ENCODE results near the gene TRMT44.
"Not testable (repeated sequence)": the region's sequence is repeated elsewhere in the genome, so short reads cannot be mapped to it uniquely, and the experiment has no call there.

TRMT44 gene

GRCh38 chr4:8508740-8509139 is 68.2 kb downstream of the TRMT44 start:
- DNase-seq = peak in 2 of 51 donors; percentile 24 to 37

GRCh38 chr4:8509311-8509950 is 68.9 kb downstream of the TRMT44 start:
- no peak for DNase-seq

DNA sequence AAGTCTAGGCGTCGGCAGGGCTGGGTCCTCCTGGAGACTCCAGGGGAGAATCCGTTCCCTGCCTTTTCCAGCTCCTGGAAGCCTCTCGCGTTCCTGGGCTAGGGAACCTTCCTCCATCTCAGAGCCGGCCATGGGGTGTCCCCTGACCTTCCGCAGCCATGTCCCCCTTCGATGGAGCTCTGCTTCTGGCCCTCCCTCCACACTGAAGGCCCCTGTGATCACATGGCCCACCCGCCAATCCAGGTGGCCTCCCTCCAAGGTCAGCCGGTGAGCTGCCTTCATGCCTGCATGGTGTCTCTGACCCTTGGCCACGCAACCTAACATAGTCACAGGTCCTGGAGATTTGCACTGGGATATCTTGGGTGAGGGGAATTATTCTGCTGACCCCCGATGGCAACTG is 69.6 kb downstream of the TRMT44 start:
- no peak for DNase-seq

DNA sequence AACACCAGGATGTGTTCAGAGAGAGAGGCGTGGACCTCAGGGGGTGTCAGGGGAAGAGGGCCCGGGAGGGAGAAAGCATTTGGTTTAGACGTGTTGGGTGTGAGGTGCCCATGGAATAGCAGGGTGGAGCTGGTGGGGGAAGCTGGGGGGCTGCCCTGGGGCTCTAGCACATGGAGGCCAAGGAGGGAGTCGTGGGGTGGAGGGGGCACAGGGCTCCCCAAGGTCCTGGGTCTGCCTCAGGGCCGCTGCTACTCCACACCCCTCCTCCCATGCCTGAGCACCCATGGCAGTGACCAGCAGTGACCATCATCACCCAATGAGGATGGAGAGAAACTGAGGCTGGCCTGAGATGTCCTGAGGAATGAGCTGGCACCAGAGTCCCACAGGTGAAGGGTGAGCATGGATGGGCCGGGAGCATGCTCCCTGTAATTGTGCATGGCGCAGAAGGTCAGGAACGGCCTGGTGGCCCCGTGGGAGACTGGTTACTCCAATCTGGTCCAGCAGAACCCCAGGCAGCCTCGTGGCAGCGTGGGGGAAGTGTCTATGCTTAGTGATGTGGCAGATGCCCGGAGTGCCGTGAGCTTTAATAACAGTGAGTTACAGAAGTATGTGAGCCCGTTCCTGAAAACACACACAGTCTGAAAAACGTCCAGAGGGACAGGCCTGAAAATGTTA is 70.2 kb downstream of the TRMT44 start:
- DNase-seq = no peak

GRCh38 chr4:8512510-8512909 is 71.9 kb downstream of the TRMT44 start:
- DNase-seq = no peak

DNA sequence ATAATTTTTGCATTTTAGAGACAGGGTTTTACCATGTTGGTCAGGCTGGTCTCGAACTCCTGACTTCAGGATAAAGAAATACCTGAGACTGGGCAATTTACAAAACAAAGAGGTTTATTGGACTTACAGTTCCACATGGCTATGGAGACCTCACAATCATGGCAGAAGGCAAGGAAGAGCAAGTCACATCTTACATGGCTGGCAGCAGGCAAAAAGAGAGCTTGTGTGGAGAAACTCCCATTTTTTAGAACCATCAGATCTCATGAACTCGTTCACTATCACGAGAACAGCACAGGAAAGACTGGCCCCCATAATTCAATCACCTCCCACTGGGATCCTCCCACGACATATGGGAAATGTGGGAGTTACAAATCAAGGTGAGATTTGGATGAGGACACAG is 72.5 kb downstream of the TRMT44 start:
- DNase-seq = not testable (repeated sequence)

- no peak for DNase-seq
These were observed 73.4 kb downstream of the TRMT44 start for GRCh38 chr4:8513931-8514330.

DNA sequence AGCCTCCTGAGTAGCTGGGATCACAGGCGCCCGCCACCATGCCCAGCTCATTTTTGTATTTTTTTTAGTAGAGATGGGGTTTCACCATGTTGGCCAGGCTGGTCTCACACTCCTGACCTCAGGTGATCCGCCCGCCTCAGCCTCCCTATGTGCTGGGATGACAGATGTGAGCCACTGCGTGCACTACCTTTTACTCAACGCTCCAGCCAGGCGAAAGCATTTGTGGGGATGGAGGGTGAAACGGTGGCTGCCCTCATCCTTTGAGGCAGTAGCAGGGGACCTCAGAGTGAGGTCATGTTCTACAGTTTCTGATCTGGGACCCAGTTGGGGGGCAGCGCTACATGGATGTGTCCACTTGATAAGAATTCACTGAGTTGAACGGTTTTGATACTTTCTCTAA is 73.8 kb downstream of the TRMT44 start:
- no peak for DNase-seq

- DNase-seq = no peak
These were observed 74.9 kb downstream of the TRMT44 start for GRCh38 chr4:8515316-8516060.

GRCh38 chr4:8516061-8516573 is 75.5 kb downstream of the TRMT44 start:
- no peak for DNase-seq

DNA sequence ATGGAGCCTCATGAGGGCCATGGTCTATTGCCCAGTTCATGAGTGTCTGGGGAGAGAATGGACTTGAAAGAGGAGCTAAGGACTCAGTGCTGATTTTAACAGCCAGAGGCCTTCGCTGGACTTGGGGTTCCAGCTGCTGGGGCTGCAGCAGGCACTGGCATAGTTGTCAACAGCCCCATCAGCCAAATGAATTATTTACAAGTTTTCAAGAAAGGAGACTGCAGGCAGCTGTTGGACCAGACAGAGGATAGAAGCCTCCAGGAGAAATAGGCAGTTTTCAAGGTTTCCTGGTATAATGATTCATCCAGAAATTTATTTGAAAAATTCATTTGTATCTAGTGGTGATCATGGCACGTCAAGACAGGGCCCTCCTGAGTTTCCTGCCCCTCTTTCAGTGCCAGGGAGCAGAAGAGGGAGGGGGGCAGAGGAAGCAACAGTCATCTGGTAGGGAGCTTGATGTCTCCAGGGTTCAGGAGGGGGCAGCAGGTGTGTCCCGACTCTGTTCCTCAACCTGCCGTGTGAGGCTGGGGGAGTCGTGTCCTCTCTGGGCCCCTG is 76.5 kb downstream of the TRMT44 start:
- DNase-seq = no peak

DNA sequence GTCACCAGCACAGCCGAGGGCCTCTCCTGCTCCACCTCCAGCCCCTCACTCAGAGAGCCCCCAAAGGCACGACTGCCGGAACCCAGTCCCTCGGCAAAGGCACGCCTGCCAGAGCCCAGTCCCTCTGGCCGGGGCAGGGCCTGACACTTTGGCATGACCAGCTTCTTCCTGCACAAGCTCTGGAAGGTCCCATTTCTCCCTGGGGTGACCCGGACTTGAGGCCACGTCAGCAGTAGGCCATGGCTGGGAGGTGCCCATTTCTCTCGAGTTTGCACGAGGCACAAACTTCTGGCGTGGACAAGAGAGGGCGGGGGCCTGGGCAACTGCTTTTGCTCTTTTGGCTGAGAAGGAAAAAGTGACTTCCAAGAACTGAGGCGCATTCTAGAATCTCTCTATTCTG is 77.4 kb downstream of the TRMT44 start:
- DNase-seq = peak in 3 of 51 donors; percentile 14 to 31 (median 23)

DNA sequence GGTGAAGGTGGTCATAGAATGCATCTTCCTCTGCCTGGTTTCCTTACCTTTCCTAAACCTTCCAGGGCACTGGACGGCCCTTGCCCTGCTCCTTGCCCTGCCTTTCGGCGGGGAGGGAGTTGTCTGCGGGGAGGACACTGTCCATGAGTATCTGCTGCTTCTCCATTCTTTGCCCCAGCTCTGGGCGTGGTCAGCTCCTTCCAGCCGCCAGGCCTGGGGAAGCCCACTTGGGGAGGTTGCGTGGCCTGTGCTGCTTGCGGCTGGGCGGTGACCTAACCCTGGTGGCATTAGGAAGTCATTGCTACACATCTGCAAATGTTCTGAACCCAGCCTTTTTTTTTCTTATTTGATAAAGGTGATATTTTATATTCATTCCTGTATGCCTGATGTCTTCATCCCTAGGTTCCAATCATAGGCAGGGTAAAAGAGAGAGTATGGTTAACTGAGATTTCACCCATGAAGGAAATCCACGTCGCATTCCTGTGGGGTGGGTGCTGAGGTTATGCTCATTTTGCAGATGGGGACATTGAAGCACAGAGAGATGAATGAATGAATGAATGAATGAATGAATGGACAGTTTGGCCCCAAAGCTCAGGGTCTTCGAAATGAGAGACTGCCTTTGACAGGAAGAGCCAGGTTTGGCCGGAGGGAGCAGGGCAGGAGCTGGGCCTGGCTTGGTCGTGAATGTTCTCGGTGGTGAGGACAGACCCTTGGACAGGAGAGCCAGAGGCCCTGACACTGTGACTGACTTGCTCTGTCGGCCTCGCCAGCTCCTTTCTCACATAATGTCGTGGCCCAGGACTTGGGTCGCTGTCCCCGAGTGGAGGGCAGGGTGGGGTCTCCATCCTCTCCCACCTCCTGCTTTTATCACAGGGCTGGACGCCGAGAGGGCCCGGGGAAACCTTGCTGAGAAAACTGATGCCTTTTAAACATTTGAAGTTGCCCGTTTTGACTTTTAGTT is 81.9 kb downstream of the TRMT44 start:
- no peak for DNase-seq

GRCh38 chr4:8523175-8523574 is 82.6 kb downstream of the TRMT44 start:
- DNase-seq = no peak

DNA sequence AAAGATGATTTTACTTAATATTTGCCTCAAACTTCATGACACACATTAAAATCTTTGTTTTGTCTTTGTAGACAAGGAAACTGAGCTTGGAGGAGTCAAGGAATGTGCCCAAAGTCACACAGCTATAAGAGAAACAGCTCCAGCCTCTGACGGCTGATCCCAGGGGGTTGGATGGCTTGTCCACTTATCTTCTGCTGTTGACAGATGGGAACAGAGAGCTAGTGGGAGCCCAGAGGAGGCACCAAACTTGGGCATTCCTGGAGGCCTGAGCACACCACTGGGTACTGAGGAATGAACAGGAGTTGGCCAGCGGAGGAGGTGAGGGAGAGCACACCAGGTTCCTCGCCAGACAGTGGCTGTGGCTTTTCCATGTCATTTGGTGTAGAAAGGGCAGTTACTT is 83.2 kb downstream of the TRMT44 start:
- no peak for DNase-seq

DNA sequence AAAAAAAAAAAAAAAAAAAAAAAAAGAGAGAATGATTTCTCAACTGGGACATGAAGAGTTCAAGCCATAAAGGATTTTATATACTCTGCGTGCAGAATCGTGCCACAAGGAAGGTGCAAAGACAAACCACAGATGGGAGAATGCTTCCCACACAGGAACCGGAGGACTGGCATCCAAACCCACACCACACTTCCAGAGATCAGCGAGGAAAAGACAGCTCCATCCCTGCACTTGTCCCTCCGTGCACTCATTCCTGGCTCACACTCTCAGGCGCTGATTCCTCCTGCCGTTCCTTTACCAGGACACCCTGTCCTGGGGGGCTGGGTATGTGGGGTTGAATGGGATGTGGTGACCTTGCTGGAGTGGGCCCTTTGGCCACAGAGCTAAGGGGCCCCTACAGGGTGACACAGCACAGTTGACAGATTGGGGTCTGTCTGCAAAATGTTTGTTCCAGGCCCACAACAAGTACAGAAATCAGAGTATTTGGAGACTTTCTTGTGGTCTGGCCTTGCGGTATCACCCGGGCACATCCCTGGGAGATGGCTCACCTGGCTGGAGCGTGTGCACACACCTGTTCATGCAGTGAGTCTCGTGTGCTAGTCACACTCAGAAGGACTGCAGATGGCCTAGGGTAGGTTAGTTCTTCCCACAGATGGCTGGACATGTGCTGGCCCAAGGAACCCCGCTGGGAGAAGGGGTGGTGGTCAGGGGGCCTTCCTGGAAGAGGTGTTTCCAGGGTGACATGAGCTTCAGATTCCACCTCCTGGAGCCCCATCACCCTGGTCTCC is 84.2 kb downstream of the TRMT44 start:
- peak in 1 of 51 donors; percentile 40 for DNase-seq

DNA sequence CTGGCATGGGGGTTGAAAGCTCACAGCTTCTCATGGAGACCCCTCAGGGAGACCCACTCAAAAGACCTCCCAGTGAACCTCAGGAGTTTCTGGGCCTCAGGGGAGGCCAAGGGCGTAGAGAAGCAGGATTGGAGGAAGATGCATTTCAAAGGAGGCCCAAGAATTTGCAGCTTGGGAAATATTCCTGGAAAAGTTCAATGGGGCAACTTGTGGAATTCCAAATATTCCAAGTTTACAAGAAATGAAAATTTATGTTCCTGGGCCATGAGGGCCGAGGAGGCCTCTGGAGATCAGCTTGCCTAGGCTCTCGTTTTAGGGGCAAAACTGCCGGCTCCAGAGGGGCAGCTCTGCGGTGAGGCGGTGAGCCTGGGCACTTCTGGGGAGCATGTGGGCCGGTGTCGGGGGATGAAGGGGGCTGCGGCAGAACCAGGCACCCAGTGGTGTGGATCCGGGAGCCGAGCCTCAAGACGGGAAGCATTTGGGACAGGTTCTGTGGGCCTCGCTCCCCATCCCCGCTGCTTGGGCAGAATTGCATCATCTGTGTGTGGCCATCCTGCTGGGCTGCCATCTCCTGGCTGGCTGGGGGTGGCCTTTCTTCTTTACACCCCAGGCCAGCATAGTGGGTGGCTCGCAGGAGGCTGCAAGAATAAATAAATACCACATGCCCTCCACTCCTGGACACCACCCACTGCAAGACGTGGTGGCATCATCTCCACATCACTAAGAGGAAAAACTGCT is 85.0 kb downstream of the TRMT44 start:
- no peak for DNase-seq
